IMR-90 (cell line): ENCODE data around the gene PAK5.

Source experiments
- BHLHE40 ChIP-seq: fragments of 150-350 bp; IDR thresholded peaks from 2 replicates; pipeline ENCODE4 v1.6.1; 2016; ENCODE audit warnings: mild to moderate bottlenecking, low read depth, low read length
- CEBPB ChIP-seq: IDR thresholded peaks from 2 replicates; pipeline ENCODE4 v1.6.1; 2012; ENCODE audit warnings: low read depth, low read length, improper control_type of control experiment
- CTCF ChIP-seq: conservative IDR thresholded peaks from 2 replicates; pipeline ENCODE4 v1.5.1; 2012; ENCODE audit warnings: mild to moderate bottlenecking, low read depth, low read length, improper control_type of control experiment
- ELK1 ChIP-seq: fragments of 150-350 bp; IDR thresholded peaks from 2 replicates; pipeline ENCODE4 v1.6.1; 2016; ENCODE audit warnings: low read depth, mild to moderate bottlenecking, low read length, moderate library complexity, borderline replicate concordance
- MAFK ChIP-seq: IDR thresholded peaks from 2 replicates; pipeline ENCODE4 v1.6.1; 2012; ENCODE audit warnings: low read depth, low read length, improper control_type of control experiment
- MXI1 ChIP-seq: IDR thresholded peaks from 2 replicates; pipeline ENCODE4 v1.6.1; 2012; ENCODE audit warnings: low read depth, mild to moderate bottlenecking, low read length, moderate library complexity, borderline replicate concordance
- NFE2L2 ChIP-seq: fragments of 150-350 bp; IDR thresholded peaks from 2 replicates; pipeline ENCODE4 v1.6.1; 2016; ENCODE audit warnings: low read depth, mild to moderate bottlenecking, low read length
- POLR2A ChIP-seq: IDR thresholded peaks from 2 replicates; pipeline ENCODE4 v1.6.1; 2012; ENCODE audit warnings: mild to moderate bottlenecking, low read depth, low read length
- RAD21 ChIP-seq: IDR thresholded peaks from 2 replicates; pipeline ENCODE4 v1.6.1; 2012; ENCODE audit warnings: low read length, improper control_type of control experiment
- RCOR1 ChIP-seq: IDR thresholded peaks from 2 replicates; pipeline ENCODE4 v1.6.1; 2012; ENCODE audit warnings: mild to moderate bottlenecking, low read length, improper control_type of control experiment; ENCODE audit not compliant: insufficient replicate concordance
- RFX5 ChIP-seq: IDR thresholded peaks from 2 replicates; pipeline ENCODE4 v1.8.0; 2012; ENCODE audit warnings: low read depth, mild to moderate bottlenecking, low read length, moderate library complexity
- SMC3 ChIP-seq: fragments of 150-350 bp; IDR thresholded peaks from 2 replicates; pipeline ENCODE4 v1.6.1; 2016; ENCODE audit warnings: low read depth, mild to moderate bottlenecking, antibody characterized with exemption, low read length, moderate library complexity
- TF ChIP-seq, protein P1 (sequence below): fragments of 150-350 bp; IDR thresholded peaks from 2 replicates; pipeline ENCODE4 v1.6.1; 2017; ENCODE audit warnings: mild to moderate bottlenecking, antibody characterized with exemption, low read length, low read depth

DNA sequence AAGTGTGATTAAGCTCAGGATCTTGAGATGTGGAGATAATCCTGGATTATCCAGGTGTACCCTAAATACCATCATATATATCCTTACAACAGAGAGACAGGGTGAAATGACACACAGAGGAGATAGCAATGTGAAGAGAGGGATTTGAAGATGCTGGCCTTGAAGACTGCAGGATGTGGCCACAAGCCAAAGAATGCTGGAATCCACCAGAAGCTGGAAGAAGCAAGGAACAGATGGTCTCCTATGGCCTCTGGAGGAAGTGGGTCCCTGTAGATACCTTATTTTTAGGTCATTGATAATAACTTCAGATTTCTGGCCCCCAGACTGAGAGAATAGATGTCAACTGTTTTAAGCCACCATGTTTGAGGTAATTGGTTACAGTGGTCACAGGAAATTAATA, 95.0 kb downstream of the PAK5 start:
- TF ChIP-seq POLR2A (no peak), CTCF (no peak), ELK1 (no peak), BHLHE40 (no peak), CEBPB (no peak), RCOR1 (no peak), RAD21 (no peak), RFX5 (no peak), MXI1 (no peak), MAFK (no peak), NFE2L2 (no peak), SMC3 (no peak)
- TF ChIP-seq, protein P1, sequence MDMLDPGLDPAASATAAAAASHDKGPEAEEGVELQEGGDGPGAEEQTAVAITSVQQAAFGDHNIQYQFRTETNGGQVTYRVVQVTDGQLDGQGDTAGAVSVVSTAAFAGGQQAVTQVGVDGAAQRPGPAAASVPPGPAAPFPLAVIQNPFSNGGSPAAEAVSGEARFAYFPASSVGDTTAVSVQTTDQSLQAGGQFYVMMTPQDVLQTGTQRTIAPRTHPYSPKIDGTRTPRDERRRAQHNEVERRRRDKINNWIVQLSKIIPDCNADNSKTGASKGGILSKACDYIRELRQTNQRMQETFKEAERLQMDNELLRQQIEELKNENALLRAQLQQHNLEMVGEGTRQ, result no peak
